HL-60/S4 treated with retinoic acid at 250 ng/mL for 4 days and 3 days (cell line): ENCODE data around the gene COL6A5.

ENCODE experiments used
- in situ Hi-C: fragments of 300-500 bp; cut with MboI; formaldehyde crosslinking; loops from 2 replicates; pipeline ENCODE4 v1.7.0; 2022; ENCODE audit warnings: low sequenced_read_pairs

Gene COL6A5

DNA sequence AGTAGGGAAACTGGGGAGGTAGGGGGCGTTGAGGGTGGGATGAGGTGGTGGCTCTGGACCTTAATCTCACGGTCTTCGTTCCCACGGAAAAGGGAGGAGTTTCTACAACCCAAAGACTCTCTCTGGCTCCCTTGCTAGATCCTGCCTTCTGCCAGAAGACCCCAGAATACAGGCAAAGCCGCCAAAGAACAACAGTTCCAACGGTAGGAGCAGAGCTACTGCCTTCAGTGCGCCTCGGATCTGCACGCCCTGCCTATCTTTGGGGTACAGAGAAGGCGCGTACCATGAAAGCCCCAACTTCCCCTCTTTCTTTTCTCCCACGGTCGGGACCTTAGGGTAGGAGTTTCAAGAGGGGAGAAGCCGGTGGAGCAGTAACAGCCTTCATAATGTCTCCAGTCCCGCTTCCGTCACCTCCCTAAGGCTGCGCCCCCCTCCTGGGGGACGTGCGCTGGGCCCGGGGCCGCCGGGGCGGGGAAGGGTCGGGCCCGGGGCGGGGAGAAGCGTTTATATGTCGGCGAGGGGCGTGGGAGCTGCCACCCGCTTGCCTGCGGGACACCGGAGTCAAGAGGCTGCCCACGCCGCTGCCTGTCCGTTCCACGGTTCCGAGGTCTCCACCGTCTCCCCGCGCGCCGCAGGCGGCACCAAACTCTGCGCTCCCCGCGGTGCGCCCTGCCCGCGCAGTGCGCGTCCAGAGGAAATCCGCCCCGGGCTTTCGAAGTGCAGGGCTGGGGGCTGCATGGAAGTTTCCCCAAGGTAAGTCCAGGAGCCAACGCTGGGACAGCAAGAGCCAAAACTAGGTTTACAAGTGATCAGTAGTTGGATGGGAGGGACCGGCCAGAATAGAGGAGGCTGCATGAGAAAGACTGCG is 171.4 kb downstream of the COL6A5 start, which contains the start of gene COL6A6:
COL6A6 (plus strand) TSS at position 533 of the 868 bp plus-strand sequence. CDS start 43,188 bp downstream, outside the sequence.
- in situ Hi-C loops = no loop called here

GRCh38 chr3:130517602-130518001 is 172.1 kb downstream of the COL6A5 start:
- in situ Hi-C loops = no loop called here

DNA sequence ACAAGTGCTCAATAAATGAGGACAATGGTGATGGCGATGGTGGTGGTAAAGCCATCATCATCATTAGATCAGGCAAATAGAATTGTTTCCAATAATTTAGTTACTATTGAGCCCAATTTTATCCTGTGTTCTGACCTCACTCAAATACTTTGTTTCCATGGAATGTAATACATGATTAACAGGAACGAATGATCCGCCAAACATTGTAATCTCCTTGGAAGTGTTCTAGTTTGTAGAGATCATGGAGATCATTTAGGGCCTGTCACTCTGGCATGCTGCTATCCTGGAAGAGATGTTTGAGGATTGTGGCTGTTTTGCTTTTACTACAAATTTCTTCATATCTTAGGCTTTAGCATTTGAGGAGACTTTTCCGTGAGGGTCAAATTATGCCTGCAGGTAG is 174.3 kb downstream of the COL6A5 start:
- in situ Hi-C loops = no loop called here

GRCh38 chr3:130522399-130522798 is 176.9 kb downstream of the COL6A5 start:
- in situ Hi-C loops = no loop called here

DNA sequence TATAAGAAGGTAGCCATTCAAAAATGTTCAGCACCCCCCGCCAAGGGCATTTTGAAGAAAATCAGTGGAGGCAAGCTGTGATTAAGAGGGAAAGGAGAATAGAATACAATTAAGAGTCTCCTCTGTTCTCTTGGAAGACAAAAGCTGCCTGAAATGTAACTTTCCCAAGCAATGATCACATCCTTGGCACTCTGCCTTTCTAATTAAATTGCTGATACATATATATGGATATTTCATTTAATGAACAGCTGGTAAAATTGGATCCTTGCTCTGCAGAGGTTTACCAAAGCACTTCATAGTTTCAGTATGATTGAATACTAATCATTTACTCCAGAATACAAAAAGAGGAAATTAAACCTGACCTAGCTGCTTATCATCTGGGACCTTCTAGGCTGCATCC is 182.0 kb downstream of the COL6A5 start:
- in situ Hi-C loops = no loop called here

DNA sequence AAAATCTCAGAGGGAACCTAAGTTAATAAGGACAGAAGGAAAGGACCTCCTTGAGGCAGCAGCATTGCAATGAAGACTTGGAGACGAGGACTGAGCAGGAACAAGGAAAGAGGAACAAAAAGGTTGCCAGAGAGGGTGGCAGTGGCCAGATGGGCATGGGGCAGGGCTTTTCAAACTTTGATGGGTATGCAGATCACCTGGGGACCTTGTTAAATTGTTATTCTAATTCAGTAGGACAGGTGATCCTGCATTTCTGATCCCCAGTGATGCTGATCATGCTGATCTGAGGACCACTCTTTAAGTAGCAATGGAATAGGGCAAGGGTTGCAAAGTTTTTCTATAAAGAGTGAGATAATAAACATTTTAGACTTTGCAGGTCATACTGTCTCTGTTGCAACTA is 182.6 kb downstream of the COL6A5 start:
- in situ Hi-C loops = no loop called here

DNA sequence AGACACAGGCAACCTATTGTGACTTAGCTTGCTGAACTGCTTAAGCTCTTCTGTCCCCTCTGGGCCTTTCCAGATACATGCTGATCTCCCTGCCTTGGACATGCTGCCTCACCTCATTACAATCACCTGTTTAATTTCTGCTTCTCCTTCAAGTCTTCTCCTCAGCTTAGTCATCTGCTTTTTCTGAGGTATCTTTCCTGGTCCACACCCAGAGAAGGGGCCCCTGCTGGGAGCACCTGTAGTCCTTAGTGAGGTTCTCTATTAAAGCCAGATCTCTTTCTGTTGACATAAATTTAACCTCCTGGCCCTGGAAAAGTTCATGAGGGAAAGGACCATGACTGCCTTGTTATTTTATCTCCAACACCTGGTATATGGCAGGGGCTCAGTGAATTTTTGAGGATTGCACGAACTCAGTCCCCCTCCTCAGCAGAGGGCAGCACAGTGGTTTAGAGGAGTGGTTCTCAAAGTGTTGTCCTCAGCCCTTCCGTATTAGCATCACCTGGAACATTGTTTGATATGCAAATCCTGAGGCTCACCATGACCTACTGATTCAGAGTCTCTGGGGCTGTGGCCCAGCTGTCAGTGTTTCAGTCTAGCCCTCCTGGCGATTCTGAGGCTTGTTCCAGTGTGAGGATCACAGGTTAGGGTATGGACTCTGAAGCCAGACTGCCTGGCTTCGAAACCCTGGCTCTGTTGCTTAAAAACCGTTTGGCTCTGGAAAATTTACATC is 184.2 kb downstream of the COL6A5 start:
- in situ Hi-C loops = no loop called here

- in situ Hi-C loops = no loop called here
These were observed 187.8 kb downstream of the COL6A5 start for GRCh38 chr3:130533247-130533646.
